GM21390 (cell line): ENCODE results near the gene SMARCAL1.
"Not testable (repeated sequence)": the region's sequence is repeated elsewhere in the genome, so short reads cannot be mapped to it uniquely, and the experiment has no call there.

Experiments
- ATAC-seq: cut with Tn5 transposase; IDR thresholded peaks from one replicate; pipeline ENCODE4 v1.9.1; 2021; ENCODE audit not compliant: unreplicated experiment

SMARCAL1 gene

GRCh38 chr2:216499641-216500218 is 87.4 kb downstream of the SMARCAL1 start:
- no peak for ATAC-seq

GRCh38 chr2:216500572-216500971 is 88.3 kb downstream of the SMARCAL1 start:
- no peak for ATAC-seq

GRCh38 chr2:216501854-216502253 is 89.6 kb downstream of the SMARCAL1 start:
- ATAC-seq = no peak

- no peak for ATAC-seq
These were observed 90.3 kb downstream of the SMARCAL1 start for GRCh38 chr2:216502381-216503158.

GRCh38 chr2:216503159-216503629 is 90.9 kb downstream of the SMARCAL1 start:
- no peak for ATAC-seq

- no peak for ATAC-seq
These were observed 91.6 kb downstream of the SMARCAL1 start for GRCh38 chr2:216503697-216504375.

GRCh38 chr2:216504376-216504762 is 92.1 kb downstream of the SMARCAL1 start:
- ATAC-seq = no peak

GRCh38 chr2:216505133-216506106 is 93.1 kb downstream of the SMARCAL1 start:
- ATAC-seq = no peak

GRCh38 chr2:216507220-216508160 is 95.2 kb downstream of the SMARCAL1 start:
- ATAC-seq = no peak

GRCh38 chr2:216508229-216508628 is 95.9 kb downstream of the SMARCAL1 start:
- no peak for ATAC-seq

GRCh38 chr2:216516730-216517350 is 104.6 kb downstream of the SMARCAL1 start:
- ATAC-seq = no peak

- ATAC-seq = no peak
These were observed 105.4 kb downstream of the SMARCAL1 start for GRCh38 chr2:216517447-216518225.

- ATAC-seq = not testable (repeated sequence)
These were observed 106.4 kb downstream of the SMARCAL1 start for GRCh38 chr2:216518566-216519119.

- peak; percentile 67 for ATAC-seq
These were observed 107.0 kb downstream of the SMARCAL1 start for GRCh38 chr2:216519154-216519762.

- no peak for ATAC-seq
These were observed 107.8 kb downstream of the SMARCAL1 start for GRCh38 chr2:216520112-216520511.

GRCh38 chr2:216522892-216523502 is 110.7 kb downstream of the SMARCAL1 start:
- no peak for ATAC-seq

- ATAC-seq = no peak
These were observed 113.7 kb downstream of the SMARCAL1 start for GRCh38 chr2:216525972-216526371.
